B cell (primary cell): ENCODE data around the gene EFEMP1. TPM values are rescaled to one million over a fixed set of nuclear protein-coding genes. Genes with fewer than 3 reads are reported as not detected.

Experiments
- ATAC-seq: fragments of 200-7000 bp; cut with Tn5 transposase; one replicate; pipeline ENCODE4 v1.10.0; 2021; ENCODE audit warnings: low read depth, mild to moderate bottlenecking, moderate number of reproducible peaks, moderate library complexity
- CTCF ChIA-PET: fragments of 350-600 bp; sonication (Branson Sonifier 250); formaldehyde crosslinking; loops from one replicate; lab custom pipeline; 2021; ENCODE audit warnings: antibody characterized with exemption, inconsistent platforms; lab: Charles Lee
- POLR2A ChIA-PET: fragments of 350-600 bp; sonication (Branson Sonifier 250); formaldehyde crosslinking; loops from one replicate; lab custom pipeline; 2021; ENCODE audit warnings: antibody characterized with exemption; lab: Charles Lee
- DNase-seq: peaks from one replicate; pipeline ENCODE4 v3.0.0; 2013
- H2AFZ ChIP-seq: 2 replicates; pipeline ENCODE4 v1.6.1; 2012; ENCODE audit warnings: mild to moderate bottlenecking, low read depth, low read length; ENCODE audit not compliant: insufficient read depth, poor library complexity, severe bottlenecking
- H3K27ac ChIP-seq, 2 donors: 1 replicate in 1 of 2; 2 replicates in 1 of 2; pipeline ENCODE4 v1.5.1; 2012 to 2013; ENCODE audit warnings: low read length in 2 of 2, mild to moderate bottlenecking in 2 of 2, moderate library complexity in 1 of 2
- H3K27me3 ChIP-seq, 4 experiments: fragments of 200-600 bp in 1 of 4; sonication (generic) in 1 of 4; replicated peaks in 1 of 4; 1 replicate in 2 of 4; 2 replicates in 2 of 4; pipeline versions ENCODE4 v1.6.1 to v1.7.0; 2013 to 2016; ENCODE audit warnings: low read length in 3 of 4, mild to moderate bottlenecking in 2 of 4, mixed read lengths in 1 of 4, moderate library complexity in 1 of 4; ENCODE audit not compliant: insufficient read depth in 4 of 4, control insufficient read depth in 3 of 4; ENCODE audit errors: control extremely low read depth in 1 of 4
- H3K36me3 ChIP-seq, 2 experiments: replicated peaks in 1 of 2; 1 replicate in 1 of 2; 2 replicates in 1 of 2; pipeline versions ENCODE4 v1.6.1 to v1.7.1; 2013; ENCODE audit warnings: low read length in 1 of 2; ENCODE audit not compliant: insufficient read depth in 2 of 2, control insufficient read depth in 1 of 2; ENCODE audit errors: control extremely low read depth in 1 of 2, extremely low read depth in 1 of 2
- H3K4me1 ChIP-seq, 2 donors: fragments of 200-600 bp in 1 of 2; sonication (generic) in 1 of 2; 1 replicate in 1 of 2; 2 replicates in 1 of 2; pipeline versions ENCODE4 v1.5.1 to v1.6.1; 2013 to 2017; ENCODE audit warnings: low read length in 2 of 2; ENCODE audit not compliant: control insufficient read depth in 2 of 2, insufficient read depth in 2 of 2
- H3K4me2 ChIP-seq: replicated peaks from 2 replicates; pipeline ENCODE3; 2012; ENCODE audit warnings: mild to moderate bottlenecking, low read depth, low read length; ENCODE audit not compliant: poor library complexity, severe bottlenecking
- H3K4me3 ChIP-seq, 5 experiments: fragments of 200-600 bp in 1 of 5; sonication (generic) in 1 of 5; 1 replicate in 3 of 5; 2 replicates in 2 of 5; pipeline versions ENCODE4 v1.5.1 to v1.7.0; 2011 to 2016; ENCODE audit warnings: low read length in 4 of 5, mild to moderate bottlenecking in 4 of 5, low read depth in 2 of 5, control low read depth in 1 of 5, moderate library complexity in 1 of 5; ENCODE audit not compliant: insufficient read depth in 1 of 5; ENCODE audit errors: control extremely low read depth in 1 of 5, extremely low read depth in 1 of 5
- H3K79me2 ChIP-seq: fragments of 200-600 bp; sonication (generic); one replicate; pipeline ENCODE4 v1.6.0; 2016; ENCODE audit warnings: low read length; ENCODE audit not compliant: control insufficient read depth, insufficient read depth
- H3K9ac ChIP-seq: fragments of 200-600 bp; sonication (generic); 2 replicates; pipeline ENCODE4 v1.6.1; 2017; ENCODE audit warnings: mild to moderate bottlenecking, low read length, moderate library complexity
- H3K9me3 ChIP-seq, 3 donors: one replicate each; pipeline versions ENCODE4 v1.6.1 to v1.7.1; 2013; ENCODE audit warnings: low read length in 2 of 3; ENCODE audit not compliant: control insufficient read depth in 2 of 3, insufficient read depth in 1 of 3; ENCODE audit errors: control extremely low read depth in 1 of 3
- H4K20me1 ChIP-seq: 2 replicates; pipeline ENCODE4 v1.6.0; 2012; ENCODE audit warnings: mild to moderate bottlenecking, low read length; ENCODE audit not compliant: insufficient read depth, control insufficient read depth, poor library complexity, severe bottlenecking
- H3K27ac Mint-ChIP-seq: one replicate; pipeline ENCODE4 v1.8.0; 2021; ENCODE audit warnings: mixed read lengths
- H3K27me3 Mint-ChIP-seq: one replicate; pipeline ENCODE4 v1.8.0; 2021; ENCODE audit warnings: mixed read lengths
- H3K4me1 Mint-ChIP-seq: one replicate; pipeline ENCODE4 v1.8.0; 2021; ENCODE audit warnings: mixed read lengths
- H3K4me3 Mint-ChIP-seq: one replicate; pipeline ENCODE4 v1.8.0; 2021; ENCODE audit warnings: mixed read lengths
- H3K9me3 Mint-ChIP-seq: one replicate; pipeline ENCODE4 v1.8.0; 2022; ENCODE audit warnings: mixed read lengths; ENCODE audit not compliant: insufficient read depth
- EZH2 ChIP-seq: IDR thresholded peaks from 2 replicates; pipeline ENCODE4 v1.6.1; 2012; ENCODE audit warnings: borderline replicate concordance, low read depth, mild to moderate bottlenecking, moderate library complexity, low read length; ENCODE audit not compliant: insufficient read depth, poor library complexity, severe bottlenecking
- WGBS: methylation state at CpG from one replicate; pipeline ENCODE4 v1.1.5; 2013; ENCODE audit warnings: missing lambda C conversion rate; ENCODE audit not compliant: insufficient coverage; 5-methylcytosine and 5-hydroxymethylcytosine counted together
- intact Hi-C: fragments of 100-400 bp; cut with micrococcal nuclease; formaldehyde crosslinking; loops from one replicate; pipeline ENCODE4 v1.10.0; 2022
- polyA plus RNA-seq: library from polyadenylated mRNA; depleted of rRNA; stranded (reverse); fragments of >200 nt; gene quantifications from 2 replicates; pipeline ENCODE4 v1.2.3, GENCODE V29; 2012
- total RNA-seq, 2 donors: library from RNA; stranded (reverse); fragments of 120-200 nt in 1 of 2; gene quantifications; 1 replicate in 1 of 2; 2 replicates in 1 of 2; pipeline versions ENCODE4 v1.2.3 to v1.2.4, GENCODE V29; 2013 to 2022
- TF ChIP-seq, protein P1 (sequence below): fragments of 200-600 bp; IDR thresholded peaks from one replicate; pipeline ENCODE4 v1.8.0; 2022; ENCODE audit warnings: antibody characterized with exemption, mild to moderate bottlenecking

EFEMP1 gene
- total and polyA plus RNA-seq, 2 donors (not counting 1 experiment from before 2014, with no cell fraction given): not detected

GRCh38 chr2:55907686-55908085 lies 15.9 kb downstream of the EFEMP1 start:
- no peaks in the 10 kb centered on the region for H3K36me3 ChIP-seq
- intact Hi-C loops: no loop called here
- Mint-ChIP-seq H3K4me1 (no peaks in the 10 kb centered on the region), H3K27ac (no peak overlapping the region), H3K4me3 (no peak overlapping the region), H3K27me3 (peaks cover 10% of the 10 kb centered on the region), H3K9me3 (no peaks in the 10 kb centered on the region)
- H4K20me1 ChIP-seq: no peaks in the 10 kb centered on the region
- H3K79me2 ChIP-seq: no peaks in the 10 kb centered on the region
- H3K4me2 ChIP-seq: no peak overlapping the region
- H3K4me1 ChIP-seq: no peaks in the 10 kb centered on the region
- WGBS: 63% methylated on average over 2 of the region's 3 CpGs
- CTCF ChIA-PET: no interaction called here
- DNase-seq: no peak
- no peak overlapping the region for H2AFZ ChIP-seq
- H3K9me3 ChIP-seq: no peaks in the 10 kb centered on the region
- H3K9ac ChIP-seq: no peak overlapping the region
- no peak overlapping the region for H3K27ac ChIP-seq
- POLR2A ChIA-PET: no interaction called here
- no peak for TF ChIP-seq EZH2
- TF ChIP-seq, protein P1, sequence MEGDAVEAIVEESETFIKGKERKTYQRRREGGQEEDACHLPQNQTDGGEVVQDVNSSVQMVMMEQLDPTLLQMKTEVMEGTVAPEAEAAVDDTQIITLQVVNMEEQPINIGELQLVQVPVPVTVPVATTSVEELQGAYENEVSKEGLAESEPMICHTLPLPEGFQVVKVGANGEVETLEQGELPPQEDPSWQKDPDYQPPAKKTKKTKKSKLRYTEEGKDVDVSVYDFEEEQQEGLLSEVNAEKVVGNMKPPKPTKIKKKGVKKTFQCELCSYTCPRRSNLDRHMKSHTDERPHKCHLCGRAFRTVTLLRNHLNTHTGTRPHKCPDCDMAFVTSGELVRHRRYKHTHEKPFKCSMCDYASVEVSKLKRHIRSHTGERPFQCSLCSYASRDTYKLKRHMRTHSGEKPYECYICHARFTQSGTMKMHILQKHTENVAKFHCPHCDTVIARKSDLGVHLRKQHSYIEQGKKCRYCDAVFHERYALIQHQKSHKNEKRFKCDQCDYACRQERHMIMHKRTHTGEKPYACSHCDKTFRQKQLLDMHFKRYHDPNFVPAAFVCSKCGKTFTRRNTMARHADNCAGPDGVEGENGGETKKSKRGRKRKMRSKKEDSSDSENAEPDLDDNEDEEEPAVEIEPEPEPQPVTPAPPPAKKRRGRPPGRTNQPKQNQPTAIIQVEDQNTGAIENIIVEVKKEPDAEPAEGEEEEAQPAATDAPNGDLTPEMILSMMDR: no peak
- peaks cover 0 to 4% (median 0%) of the 10 kb centered on the region in 4 experiments for H3K27me3 ChIP-seq
- no peak overlapping the region for H3K4me3 ChIP-seq
- no peak for ATAC-seq

GRCh38 chr2:55906993-55907392 lies 16.6 kb downstream of the EFEMP1 start:
- H3K27me3 ChIP-seq: peaks cover 0 to 4% (median 0%) of the 10 kb centered on the region in 4 experiments
- no peak overlapping the region for H3K9ac ChIP-seq
- no peaks in the 10 kb centered on the region for H3K4me1 Mint-ChIP-seq
- no peaks in the 10 kb centered on the region for H3K4me1 ChIP-seq
- no peak overlapping the region for H3K27ac ChIP-seq
- no peaks in the 10 kb centered on the region for H3K36me3 ChIP-seq
- no peak overlapping the region for H3K27ac Mint-ChIP-seq
- H4K20me1 ChIP-seq: no peaks in the 10 kb centered on the region
- no peak for ATAC-seq
- CTCF ChIA-PET: no interaction called here
- no peak overlapping the region for H3K4me3 Mint-ChIP-seq
- no peak overlapping the region for H3K4me2 ChIP-seq
- no CpG with 5 or more reads among the region's 1 CpG for WGBS
- H2AFZ ChIP-seq: no peak overlapping the region
- H3K9me3 Mint-ChIP-seq: no peaks in the 10 kb centered on the region
- no peaks in the 10 kb centered on the region for H3K9me3 ChIP-seq
- peaks cover 10% of the 10 kb centered on the region for H3K27me3 Mint-ChIP-seq
- no peaks in the 10 kb centered on the region for H3K79me2 ChIP-seq
- POLR2A ChIA-PET: no interaction called here
- intact Hi-C loops: no loop called here
- TF ChIP-seq, protein P1: no peak
- no peak for TF ChIP-seq EZH2
- DNase-seq: no peak
- H3K4me3 ChIP-seq: no peak overlapping the region
